T-helper 1 cell treated with Interleukin-12 subunit alpha and Interleukin-12 subunit beta and Interleukin-4 antibody, amounts not matched to agents 30 ng/mL and 1 ng/mL, for 36 hours (primary cell): ENCODE measurements around the gene HNRNPL. TPM values are rescaled to one million over a fixed set of nuclear protein-coding genes. Genes with fewer than 3 reads are reported as not detected.
"Not testable (repeated sequence)": the region's sequence is repeated elsewhere in the genome, so short reads cannot be mapped to it uniquely, and the experiment has no call there.

Source experiments
- intact Hi-C: fragments of 100-400 bp; cut with micrococcal nuclease; formaldehyde crosslinking; loops from one replicate; pipeline ENCODE4 v1.15.1; 2024
- total RNA-seq: library from RNA; stranded (reverse); gene quantifications from 2 replicates; pipeline ENCODE4 v1.2.3, GENCODE V29; 2022

The HNRNPL gene
- total RNA-seq: 515 and 536 TPM in 2 replicates

- intact Hi-C loops: loop anchor here (1.0 to 5.0 kb wide), 14 partner anchors 19 to 563 kb away; partner anchors contain the start of genes ACTN4, ECH1, EIF3K and GGN
Observed at GRCh38 chr19:38849860-38850435, at the start of gene HNRNPL. TSS of gene HNRNPL (minus strand) at chr19:38849986. CDS start at chr19:38849966, 20 bp downstream.

GRCh38 chr19:38898788-38899446 lies 49.1 kb upstream of the HNRNPL start:
- intact Hi-C loops: loop anchor here (1.0 kb wide), 12 partner anchors 12 to 564 kb away; partner anchors contain the start of genes ACTN4, CATSPERG, ECH1 and EIF3K

- intact Hi-C loops: no loop called here
Observed at GRCh38 chr19:38894968-38895367, 45.2 kb upstream of the HNRNPL start.

DNA sequence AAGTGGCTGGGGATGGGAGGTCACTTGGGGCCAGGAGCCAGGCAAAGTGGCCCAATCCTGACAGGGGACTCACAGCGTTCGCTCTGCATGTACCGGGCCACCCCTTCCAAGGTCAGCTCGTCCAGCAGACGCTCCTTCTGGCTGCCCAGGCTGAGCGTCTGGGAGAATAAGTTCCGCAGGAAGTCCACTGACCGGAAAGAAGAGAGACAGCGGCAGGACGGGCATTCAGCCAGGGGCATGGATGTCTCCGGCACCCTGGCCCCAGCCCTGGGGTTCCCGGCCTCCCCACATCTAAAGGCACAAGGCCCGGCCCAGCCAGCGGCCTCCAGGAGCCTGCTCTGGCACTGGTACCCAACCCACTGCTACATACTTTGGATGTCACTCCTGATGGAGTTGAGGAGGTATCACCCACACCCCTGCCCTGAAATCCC lies 43.6 kb upstream of the HNRNPL start:
- intact Hi-C loops: no loop called here

DNA sequence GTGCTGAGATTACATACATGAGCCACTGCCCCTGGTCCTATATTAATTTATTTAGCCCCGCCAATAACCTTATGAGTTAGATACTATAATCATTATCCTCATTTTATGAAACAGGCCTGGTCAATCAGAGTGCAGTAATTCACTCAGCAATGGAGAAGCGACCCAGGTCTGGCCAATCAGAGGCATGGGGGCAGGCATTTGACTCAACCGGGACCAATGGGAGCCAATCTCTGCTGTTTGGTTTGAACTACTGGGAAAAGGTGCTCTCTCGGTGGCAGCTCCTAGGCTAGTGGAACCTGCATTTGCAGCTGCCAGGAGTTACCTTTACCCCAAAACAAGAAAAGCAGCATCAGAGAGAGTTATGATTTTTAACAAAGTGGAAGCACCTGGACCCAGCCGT lies 43.1 kb upstream of the HNRNPL start:
- intact Hi-C loops: no loop called here

GRCh38 chr19:38891771-38892170 lies 42.0 kb upstream of the HNRNPL start:
- intact Hi-C loops: no loop called here

DNA sequence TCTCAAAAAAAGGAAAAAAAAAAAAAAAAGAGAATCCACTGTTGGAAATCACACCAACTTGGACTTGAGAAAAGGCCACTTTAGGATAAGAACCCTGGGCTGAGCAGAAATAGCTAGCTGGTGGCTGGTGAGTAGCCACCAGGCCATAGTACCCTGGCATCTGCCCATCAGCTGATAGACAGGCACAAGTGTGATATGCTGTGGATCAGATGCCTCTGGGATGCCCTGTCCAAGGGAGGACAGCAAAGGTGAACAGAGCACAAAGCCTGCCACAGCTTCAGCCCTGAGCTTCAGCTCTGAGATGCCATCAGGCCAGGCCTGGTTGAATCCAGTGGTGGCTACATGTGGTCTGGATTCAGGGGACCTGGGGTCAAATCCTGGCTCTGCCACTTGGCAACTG lies 40.9 kb upstream of the HNRNPL start:
- intact Hi-C loops: no loop called here

GRCh38 chr19:38889803-38890202 lies 40.0 kb upstream of the HNRNPL start:
- intact Hi-C loops: loop anchor here (5.0 kb wide), 1 partner anchor 488 kb away; the partner anchor contains the start of gene FAM98C

DNA sequence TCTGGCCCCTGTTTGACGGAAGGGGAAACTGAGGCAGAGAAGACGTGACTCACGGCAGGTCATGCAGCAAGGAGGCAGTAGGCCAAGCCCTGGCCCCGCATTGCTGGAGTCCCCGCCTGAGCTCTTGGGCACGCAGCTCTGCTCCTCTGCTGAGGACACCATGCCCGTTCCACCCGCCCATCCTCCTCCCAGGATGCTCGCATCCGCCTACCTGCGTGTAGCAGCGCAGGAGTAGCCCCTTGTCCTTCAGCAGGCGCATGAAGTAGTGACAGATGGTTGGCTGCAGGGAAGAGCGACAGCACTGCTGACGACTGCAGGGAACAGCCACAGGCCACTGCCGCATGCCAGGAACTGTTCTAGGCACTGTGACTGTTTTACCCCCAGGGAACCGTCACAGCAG lies 39.1 kb upstream of the HNRNPL start:
- intact Hi-C loops: loop anchor here (5.0 kb wide), 1 partner anchor 487 kb away; the partner anchor contains the start of gene FAM98C

GRCh38 chr19:38884691-38885090 lies 34.9 kb upstream of the HNRNPL start:
- intact Hi-C loops: loop anchor here (5.0 kb wide), 1 partner anchor 482 kb away; the partner anchor contains the start of gene FAM98C

GRCh38 chr19:38883286-38883685 lies 33.5 kb upstream of the HNRNPL start:
- intact Hi-C loops: no loop called here

GRCh38 chr19:38880882-38881609 lies 31.3 kb upstream of the HNRNPL start:
- intact Hi-C loops: no loop called here

DNA sequence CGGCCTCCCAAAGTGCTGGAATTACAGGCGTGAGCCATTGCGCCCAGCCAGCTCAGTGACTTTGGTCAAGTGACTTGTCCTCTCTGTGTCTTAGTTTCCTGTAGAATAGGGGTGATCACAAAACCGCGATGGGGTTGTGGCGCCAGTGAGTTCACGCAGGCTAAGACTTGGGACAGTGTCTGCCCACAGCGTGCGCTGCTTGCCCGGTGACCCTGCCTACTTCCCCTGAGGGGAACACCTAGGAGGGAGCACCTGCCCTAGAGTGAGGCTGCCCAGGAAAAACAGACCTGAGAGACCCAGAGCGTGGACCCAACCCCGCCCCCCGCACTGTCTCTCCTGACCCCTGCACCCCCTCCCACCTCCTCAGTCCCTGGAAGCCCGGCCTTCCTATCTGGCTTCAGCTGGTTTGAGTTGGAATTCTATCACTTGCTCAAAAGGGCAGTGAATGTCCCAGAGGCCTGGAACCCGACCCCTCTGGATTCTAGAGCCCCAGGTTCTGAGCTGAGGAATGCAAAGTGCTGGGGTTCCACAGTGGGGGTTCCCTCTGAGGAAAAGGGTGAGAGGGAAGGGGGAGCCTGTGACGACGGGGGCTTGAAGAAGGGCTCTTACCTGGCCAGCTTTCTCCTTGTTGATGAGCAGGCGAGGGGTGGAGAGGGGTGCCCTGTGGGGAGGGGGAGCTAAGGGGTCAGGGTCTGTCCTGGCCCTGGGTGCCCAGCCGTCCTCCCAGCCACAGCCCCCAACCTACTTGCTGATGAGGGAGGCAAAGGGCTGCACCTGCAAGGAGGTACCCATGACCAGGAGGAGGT lies 30.5 kb upstream of the HNRNPL start:
- intact Hi-C loops: no loop called here

DNA sequence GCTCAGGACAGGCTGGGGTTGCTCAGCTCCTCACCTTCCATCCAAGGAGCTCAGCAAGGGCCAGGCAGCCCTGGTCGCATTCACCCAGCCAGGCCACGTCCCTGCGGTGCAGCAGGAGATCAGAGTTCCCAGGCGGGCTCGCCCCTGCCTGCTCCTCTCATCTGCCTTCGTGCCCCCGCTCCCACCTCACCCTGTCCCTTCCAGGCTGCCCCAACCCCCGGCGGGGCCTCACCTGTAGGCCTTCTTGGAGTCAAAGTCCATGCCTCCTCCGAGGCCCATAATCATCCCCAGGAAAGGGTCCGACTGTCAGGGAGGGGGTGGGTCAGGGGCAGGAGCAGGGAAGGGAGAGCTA lies 29.6 kb upstream of the HNRNPL start:
- intact Hi-C loops: loop anchor here (2.0 to 5.0 kb wide), 2 partner anchors 31 to 1102 kb away; partner anchors contain the start of genes HNRNPL and ZNF573

DNA sequence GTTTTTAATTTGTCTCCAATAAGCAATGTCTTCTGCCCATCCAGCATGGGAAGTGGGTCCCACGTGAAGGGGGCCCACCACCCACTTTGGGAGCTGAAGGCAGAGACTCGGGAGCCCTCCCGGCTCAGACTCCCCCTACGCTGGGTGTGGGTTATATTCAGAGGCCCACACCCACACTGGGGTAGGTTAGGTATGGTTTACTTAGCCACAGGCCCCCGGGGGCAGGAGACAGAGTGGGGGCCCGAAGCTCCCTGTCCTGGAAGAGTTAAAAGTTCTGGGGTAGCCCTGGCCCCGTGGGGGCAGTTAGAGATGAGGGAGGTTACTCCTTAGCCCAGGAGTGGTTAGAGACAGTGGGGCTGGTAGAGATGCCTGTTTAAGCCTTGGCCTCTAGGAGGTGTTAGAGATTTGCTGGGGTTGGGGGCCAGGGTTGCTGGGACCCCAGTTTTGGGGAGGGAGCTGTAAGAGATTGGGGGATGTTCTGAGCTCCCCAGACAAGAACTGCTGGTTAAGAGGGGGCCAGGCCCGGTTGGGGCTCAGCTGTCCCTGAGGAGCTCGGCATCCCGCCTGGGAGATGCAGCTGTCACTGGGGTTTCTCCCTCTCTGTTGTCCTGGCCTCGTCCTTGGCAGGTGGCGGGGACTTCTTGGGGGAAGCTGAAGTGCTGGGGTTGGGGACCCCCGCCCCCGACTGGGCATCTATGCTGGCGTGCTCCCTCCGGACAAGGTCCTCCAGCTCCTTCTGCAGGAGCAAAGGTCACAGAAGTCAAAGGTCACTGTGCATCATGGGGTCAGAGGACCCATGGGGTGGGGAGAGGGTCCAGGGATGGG lies 29.0 kb upstream of the HNRNPL start:
- intact Hi-C loops: loop anchor here (1.0 to 5.0 kb wide), 5 partner anchors 9 to 1101 kb away; partner anchors contain the start of genes ECH1, HNRNPL and ZNF573

DNA sequence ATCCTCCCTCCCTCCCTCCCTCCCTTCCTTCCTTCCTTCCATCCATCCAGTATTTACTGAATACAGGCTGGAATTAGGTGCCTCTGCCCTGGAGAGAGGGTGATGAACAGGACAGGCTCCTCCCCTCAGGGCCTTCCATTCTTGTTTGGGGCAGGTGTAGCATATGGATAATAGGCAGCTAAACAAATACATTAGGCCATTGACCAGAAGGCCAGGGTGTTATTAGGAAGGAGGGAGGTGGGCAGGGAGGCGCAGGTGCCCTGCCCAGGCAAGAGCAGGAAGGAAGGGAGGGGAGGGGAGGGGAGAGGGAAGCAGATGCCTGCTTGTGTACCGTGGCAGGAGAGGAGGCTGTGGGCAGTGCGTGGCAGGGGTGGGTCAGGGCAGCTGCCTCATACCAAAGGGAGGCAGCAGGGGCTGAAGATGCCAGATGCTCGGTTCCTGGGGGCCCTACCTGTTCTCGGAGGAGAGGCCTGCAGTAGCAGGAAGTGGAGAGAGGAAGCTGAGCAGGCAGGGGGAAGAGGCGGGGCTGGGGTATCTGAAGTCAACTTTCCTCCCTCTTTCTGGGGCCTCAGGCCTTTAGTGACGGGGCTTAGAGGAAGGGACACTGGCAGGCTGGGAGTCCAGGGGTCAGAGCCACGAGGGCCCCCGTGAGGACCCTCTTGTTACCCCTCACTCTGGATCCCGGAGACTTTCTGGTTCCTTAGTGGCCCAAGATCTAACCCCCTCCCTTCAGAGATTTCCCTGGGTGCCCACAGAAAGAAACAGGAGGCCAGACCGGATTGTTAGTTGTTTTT lies 28.2 kb upstream of the HNRNPL start, which contains the start of gene RINL:
Gene RINL (minus strand): TSS at position 495 of the 794 bp plus-strand sequence. CDS start 1,533 bp downstream, outside the sequence.
- intact Hi-C loops: loop anchor here (1.0 to 5.0 kb wide), 5 partner anchors 9 to 1101 kb away; partner anchors contain the start of genes ECH1, HNRNPL and ZNF573

GRCh38 chr19:38875656-38876395 lies 26.0 kb upstream of the HNRNPL start:
- intact Hi-C loops: loop anchor here (5.0 kb wide), 1 partner anchor 1099 kb away; the partner anchor contains the start of gene ZNF573

GRCh38 chr19:38873400-38873799 lies 23.6 kb upstream of the HNRNPL start:
- intact Hi-C loops: not testable (repeated sequence)
